Body of pancreas (tissue), 4 donors: Measurements from ENCODE around the gene KLHL30.

Source experiments
- POLR2A ChIP-seq, 3 donors: fragments of 450-650 bp; IDR thresholded peaks; one replicate each; pipeline ENCODE4 v1.6.1; 2016; ENCODE audit warnings: antibody characterized with exemption in 3 of 3, mild to moderate bottlenecking in 2 of 3
- TF ChIP-seq, protein P1 (sequence below), 7 experiments: fragments of 450-650 bp in 4 of 7; fragments of 200-600 bp in 3 of 7; sonication (generic) in 3 of 7; IDR thresholded peaks; one replicate each; pipeline ENCODE4 v1.5.1; 2016 to 2019; ENCODE audit warnings: antibody characterized with exemption in 7 of 7

- TF ChIP-seq, protein P1, sequence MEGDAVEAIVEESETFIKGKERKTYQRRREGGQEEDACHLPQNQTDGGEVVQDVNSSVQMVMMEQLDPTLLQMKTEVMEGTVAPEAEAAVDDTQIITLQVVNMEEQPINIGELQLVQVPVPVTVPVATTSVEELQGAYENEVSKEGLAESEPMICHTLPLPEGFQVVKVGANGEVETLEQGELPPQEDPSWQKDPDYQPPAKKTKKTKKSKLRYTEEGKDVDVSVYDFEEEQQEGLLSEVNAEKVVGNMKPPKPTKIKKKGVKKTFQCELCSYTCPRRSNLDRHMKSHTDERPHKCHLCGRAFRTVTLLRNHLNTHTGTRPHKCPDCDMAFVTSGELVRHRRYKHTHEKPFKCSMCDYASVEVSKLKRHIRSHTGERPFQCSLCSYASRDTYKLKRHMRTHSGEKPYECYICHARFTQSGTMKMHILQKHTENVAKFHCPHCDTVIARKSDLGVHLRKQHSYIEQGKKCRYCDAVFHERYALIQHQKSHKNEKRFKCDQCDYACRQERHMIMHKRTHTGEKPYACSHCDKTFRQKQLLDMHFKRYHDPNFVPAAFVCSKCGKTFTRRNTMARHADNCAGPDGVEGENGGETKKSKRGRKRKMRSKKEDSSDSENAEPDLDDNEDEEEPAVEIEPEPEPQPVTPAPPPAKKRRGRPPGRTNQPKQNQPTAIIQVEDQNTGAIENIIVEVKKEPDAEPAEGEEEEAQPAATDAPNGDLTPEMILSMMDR (IDR thresholded peaks at IDR 0.05), result no peak
- TF ChIP-seq POLR2A (IDR thresholded peaks at IDR 0.05), result no peak
These were observed 29.9 kb upstream of the KLHL30 start for GRCh38 chr2:238108423-238109183.
